ENCODE measurements around the gene EML1.

EML1 gene

GRCh38 chr14:99852578-99852977 is 59.4 kb downstream of the EML1 start:
- DNase-seq (ENCODE audit: extremely low read depth, low read depth), result no peak
- TF ChIP-seq CTCF (IDR thresholded peaks at IDR 0.05; ENCODE audit: low read depth, low read length), result no peak

- DNase-seq (ENCODE audit: extremely low read depth, low read depth), result no peak
- no peak for TF ChIP-seq CTCF (IDR thresholded peaks at IDR 0.05; ENCODE audit: low read depth, low read length)
Observed at GRCh38 chr14:99853206-99853605, 60.0 kb downstream of the EML1 start.

- DNase-seq (ENCODE audit: extremely low read depth, low read depth), result no peak
- no peak for TF ChIP-seq CTCF (IDR thresholded peaks at IDR 0.05; ENCODE audit: low read depth, low read length)
Observed at GRCh38 chr14:99854831-99855230, 61.6 kb downstream of the EML1 start.

GRCh38 chr14:99855271-99855670 is 62.1 kb downstream of the EML1 start:
- TF ChIP-seq CTCF (IDR thresholded peaks at IDR 0.05; ENCODE audit: low read depth, low read length), result no peak
- no peak for DNase-seq (ENCODE audit: extremely low read depth, low read depth)

GRCh38 chr14:99857551-99857950 is 64.3 kb downstream of the EML1 start:
- DNase-seq (ENCODE audit: extremely low read depth, low read depth), result no peak
- TF ChIP-seq CTCF (IDR thresholded peaks at IDR 0.05; ENCODE audit: low read depth, low read length), result no peak

- TF ChIP-seq CTCF (IDR thresholded peaks at IDR 0.05; ENCODE audit: low read depth, low read length), result no peak
- DNase-seq (ENCODE audit: extremely low read depth, low read depth), result no peak
Observed at GRCh38 chr14:99860219-99860618, 67.0 kb downstream of the EML1 start.

GRCh38 chr14:99862136-99862535 is 68.9 kb downstream of the EML1 start:
- no peak for TF ChIP-seq CTCF (IDR thresholded peaks at IDR 0.05; ENCODE audit: low read depth, low read length)

More at GRCh38 chr14:99862136-99862535, 68.9 kb downstream of the EML1 start:
- DNase-seq (ENCODE audit: extremely low read depth, low read depth), result no peak

Measured in AG09319 (cell line).